Measurements from ENCODE around the gene CHRM4. TPM values are rescaled to one million over a fixed set of nuclear protein-coding genes. Genes with fewer than 3 reads are reported as not detected.

CHRM4 gene
- polyA plus RNA-seq, 2 of the 4 experiments (the other 2 are of a cell fraction): 0.17 to 0.28 TPM

- H3K27ac ChIP-seq: no peak overlapping the region
- 88% methylated on average over 7 of the region's 7 CpGs for WGBS (ENCODE audit: missing lambda C conversion rate)
- H3K4me2 ChIP-seq: no peak overlapping the region
- no peak for ATAC-seq
- H3K4me3 ChIP-seq: no peak overlapping the region
- DNase-seq (ENCODE audit: low read depth in 1 of 2, low spot score in 1 of 2): no peak
- no peak for FAIRE-seq
- ChIA-PET POLR2A (no interaction called here), CTCF (interaction anchor here (0.6 to 1.5 kb wide), 4 partner anchors 16 to 457 kb away, joined by 3 to 4 read pairs (median 3); no protein-coding TSS in a partner anchor)
- H3K9me3 ChIP-seq: no peaks in the 10 kb centered on the region
- H3K4me1 ChIP-seq: no peaks in the 10 kb centered on the region
- TF ChIP-seq REST (IDR thresholded peaks at IDR 0.05) (no peak), RFX5 (IDR thresholded peaks at IDR 0.05) (no peak), SMC3 (IDR thresholded peaks at IDR 0.05) (no peak), HOXA7 (CRISPR knock-in tag; IDR thresholded peaks at IDR 0.05) (no peak), CEBPB (IDR thresholded peaks at IDR 0.05) (no peak), RARB (CRISPR knock-in tag; IDR thresholded peaks at IDR 0.05) (no peak), ATOH8 (CRISPR knock-in tag; IDR thresholded peaks at IDR 0.05; ENCODE audit: low read depth) (no peak), EHMT2 (IDR thresholded peaks at IDR 0.05; ENCODE audit: low read depth) (no peak), NR3C1 (IDR thresholded peaks at IDR 0.05) (no peak), PHF8 (IDR thresholded peaks at IDR 0.05; ENCODE audit: borderline replicate concordance, low read depth) (no peak), ELK1 (IDR thresholded peaks at IDR 0.05; ENCODE audit: low read depth, low read length) (no peak), POLR2A (IDR thresholded peaks at IDR 0.05; ENCODE audit: low read length) (no peak)
Observed at GRCh38 chr11:46422588-46422987, 31.0 kb upstream of the CHRM4 start.

- FAIRE-seq: no peak
- POLR2A ChIA-PET: no interaction called here
Observed at GRCh38 chr11:46421257-46421880, 29.8 kb upstream of the CHRM4 start.

More at GRCh38 chr11:46421257-46421880, 29.8 kb upstream of the CHRM4 start:
- ATAC-seq (no peak), DNase-seq (ENCODE audit: low read depth in 1 of 2, low spot score in 1 of 2) (no peak)
- Histone ChIP-seq H3K4me2 (no peak overlapping the region), H3K4me1 (no peaks in the 10 kb centered on the region), H3K27ac (no peak overlapping the region), H3K9me3 (no peaks in the 10 kb centered on the region), H3K4me3 (no peak overlapping the region)
- CTCF ChIA-PET: interaction anchor here (1.3 to 1.5 kb wide), 2 partner anchors 69 to 456 kb away, joined by 4 read pairs; no protein-coding TSS in a partner anchor
- 93% methylated on average over 8 of the region's 8 CpGs for WGBS (ENCODE audit: missing lambda C conversion rate)
- TF ChIP-seq RNF2 (IDR thresholded peaks at IDR 0.05; ENCODE audit: borderline replicate concordance, low read depth) (no peak), EP300 (IDR thresholded peaks at IDR 0.05) (no peak), CTCF (IDR thresholded peaks at IDR 0.05) (no peak), TP53 (CRISPR knock-in tag; IDR thresholded peaks at IDR 0.05) (no peak), ZSCAN20 (CRISPR knock-in tag; IDR thresholded peaks at IDR 0.05) (no peak), RARB (CRISPR knock-in tag; IDR thresholded peaks at IDR 0.05) (no peak), CBX8 (IDR thresholded peaks at IDR 0.05) (no peak), BCL3 (IDR thresholded peaks at IDR 0.05) (no peak), PHF8 (IDR thresholded peaks at IDR 0.05; ENCODE audit: borderline replicate concordance, low read depth) (no peak), E2F6 (IDR thresholded peaks at IDR 0.05; ENCODE audit: borderline replicate concordance, low read depth) (no peak), FOXS1 (CRISPR knock-in tag; IDR thresholded peaks at IDR 0.05) (no peak), SMC3 (IDR thresholded peaks at IDR 0.05) (no peak), MAZ (IDR thresholded peaks at IDR 0.05; ENCODE audit: borderline replicate concordance, low read depth, low read length) (no peak), SREBF2 (IDR thresholded peaks at IDR 0.05) (no peak), CBX2 (IDR thresholded peaks at IDR 0.05; ENCODE audit: borderline replicate concordance, low read depth) (no peak)
